ENCODE measurements around the gene RPRD1B. TPM values are rescaled to one million over a fixed set of nuclear protein-coding genes. Genes with fewer than 3 reads are reported as not detected.
A peak's percentile ranks its signal among the peaks of the same experiment; 100 is the strongest.

The RPRD1B gene
- total and polyA plus RNA-seq, 4 donors: 5.8 to 34.3 (median 29.4) TPM

DNA sequence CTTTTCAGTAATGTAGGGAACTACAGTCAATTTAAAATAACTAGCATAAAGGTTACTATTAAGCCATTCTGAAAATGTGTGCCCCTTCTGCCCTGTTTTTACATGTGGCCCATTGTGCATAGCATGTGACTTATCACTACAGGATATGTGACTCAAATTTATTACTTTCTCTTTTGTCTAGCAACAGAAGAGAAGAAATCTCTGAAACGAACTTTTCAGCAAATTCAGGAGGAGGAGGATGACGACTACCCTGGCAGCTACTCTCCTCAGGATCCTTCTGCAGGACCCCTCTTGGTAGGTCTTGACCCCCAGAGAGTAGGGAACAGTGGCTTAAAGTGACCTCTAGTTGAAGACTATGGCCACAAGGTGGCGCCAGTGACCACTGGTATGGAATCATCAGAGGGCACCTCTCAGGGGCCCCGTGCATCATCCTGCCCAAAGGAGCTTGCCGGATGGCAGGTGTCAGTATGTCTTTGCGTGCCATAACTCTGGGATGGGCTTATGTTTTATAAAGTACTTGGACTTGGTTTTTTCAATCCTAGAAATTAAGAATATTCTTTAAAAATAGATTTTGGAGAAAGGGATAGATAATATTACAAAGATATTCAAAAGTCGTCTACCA is 23.9 kb downstream of the RPRD1B start (continued):
- no peak for TF ChIP-seq TAF1 (conservative IDR thresholded peaks at IDR 0.05)
- peak; percentile 9 to 52 for TF ChIP-seq RXRA (IDR thresholded peaks at IDR 0.05)
- TF ChIP-seq, protein P1, sequence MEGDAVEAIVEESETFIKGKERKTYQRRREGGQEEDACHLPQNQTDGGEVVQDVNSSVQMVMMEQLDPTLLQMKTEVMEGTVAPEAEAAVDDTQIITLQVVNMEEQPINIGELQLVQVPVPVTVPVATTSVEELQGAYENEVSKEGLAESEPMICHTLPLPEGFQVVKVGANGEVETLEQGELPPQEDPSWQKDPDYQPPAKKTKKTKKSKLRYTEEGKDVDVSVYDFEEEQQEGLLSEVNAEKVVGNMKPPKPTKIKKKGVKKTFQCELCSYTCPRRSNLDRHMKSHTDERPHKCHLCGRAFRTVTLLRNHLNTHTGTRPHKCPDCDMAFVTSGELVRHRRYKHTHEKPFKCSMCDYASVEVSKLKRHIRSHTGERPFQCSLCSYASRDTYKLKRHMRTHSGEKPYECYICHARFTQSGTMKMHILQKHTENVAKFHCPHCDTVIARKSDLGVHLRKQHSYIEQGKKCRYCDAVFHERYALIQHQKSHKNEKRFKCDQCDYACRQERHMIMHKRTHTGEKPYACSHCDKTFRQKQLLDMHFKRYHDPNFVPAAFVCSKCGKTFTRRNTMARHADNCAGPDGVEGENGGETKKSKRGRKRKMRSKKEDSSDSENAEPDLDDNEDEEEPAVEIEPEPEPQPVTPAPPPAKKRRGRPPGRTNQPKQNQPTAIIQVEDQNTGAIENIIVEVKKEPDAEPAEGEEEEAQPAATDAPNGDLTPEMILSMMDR (IDR thresholded peaks at IDR 0.05; ENCODE audit: low read depth, low read length, missing input control): peak; percentile 65
- TF ChIP-seq EGR1 (IDR thresholded peaks at IDR 0.05; ENCODE audit: low read depth in 2 of 2): no peak
- TF ChIP-seq, protein P2, sequence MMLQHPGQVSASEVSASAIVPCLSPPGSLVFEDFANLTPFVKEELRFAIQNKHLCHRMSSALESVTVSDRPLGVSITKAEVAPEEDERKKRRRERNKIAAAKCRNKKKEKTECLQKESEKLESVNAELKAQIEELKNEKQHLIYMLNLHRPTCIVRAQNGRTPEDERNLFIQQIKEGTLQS (IDR thresholded peaks at IDR 0.05): no peak
- TF ChIP-seq NR2F2 (IDR thresholded peaks at IDR 0.05): peak; percentile 82
- TF ChIP-seq YY1 (IDR thresholded peaks at IDR 0.05): peak; percentile 24

DNA sequence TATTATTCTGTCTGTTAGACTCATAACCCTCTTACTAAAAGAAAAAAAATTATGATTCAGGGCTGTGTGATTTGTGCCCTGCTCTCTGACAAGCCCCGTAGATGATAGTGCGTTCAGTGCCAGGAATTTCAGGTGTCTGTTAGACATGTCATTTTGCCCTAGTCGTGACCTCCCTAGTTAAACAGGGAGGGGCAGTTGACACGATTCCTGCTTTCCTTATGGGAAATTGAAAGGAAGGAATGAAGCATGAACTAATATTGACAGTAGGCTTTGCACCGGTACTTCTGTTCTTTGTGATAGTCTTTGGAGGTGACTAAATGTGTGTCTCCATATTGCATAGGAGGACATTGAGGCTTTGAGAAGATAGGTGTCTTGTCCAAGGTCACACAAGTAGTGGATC is 26.3 kb downstream of the RPRD1B start:
- peak overlapping the region; percentile 37 to 68 for H3K27ac ChIP-seq (ENCODE audit: low read depth in 1 of 2, low read length in 2 of 2)
- H3K4me1 ChIP-seq (ENCODE audit: control insufficient read depth in 4 of 4, insufficient read depth in 4 of 4, low read length in 3 of 4): peaks cover 6 to 24% (median 17%) of the 10 kb centered on the region in 4 donors
- no peaks in the 10 kb centered on the region for H3K9me3 ChIP-seq (ENCODE audit: control insufficient read depth in 4 of 4, low read length in 3 of 4)
- peaks cover 0 to 37% (median 18%) of the 10 kb centered on the region in 4 donors for H3K36me3 ChIP-seq (ENCODE audit: control insufficient read depth in 4 of 4, insufficient read depth in 3 of 4, low read depth in 1 of 4, low read length in 3 of 4)
- H3K27me3 ChIP-seq (ENCODE audit: control insufficient read depth in 4 of 4, insufficient read depth in 4 of 4, low read length in 3 of 4): no peaks in the 10 kb centered on the region
- DNase-seq (ENCODE audit: low spot score): no peak
- 25% methylated on average over 5 of the region's 5 CpGs for WGBS
- no peak overlapping the region for H3K9ac ChIP-seq (ENCODE audit: low read depth in 1 of 2, low read length in 2 of 2)
- no peak overlapping the region for H3K4me3 ChIP-seq (ENCODE audit: low read depth in 1 of 3, low read length in 3 of 3)
- TF ChIP-seq FOXA2 (IDR thresholded peaks at IDR 0.05): peak; percentile 93
- TF ChIP-seq, protein P1 (IDR thresholded peaks at IDR 0.05; ENCODE audit: low read depth, low read length, missing input control): no peak
- peak; percentile 91 to 97 for TF ChIP-seq RXRA (IDR thresholded peaks at IDR 0.05)
- TF ChIP-seq SP1 (IDR thresholded peaks at IDR 0.05): peak; percentile 71
- TF ChIP-seq TAF1 (conservative IDR thresholded peaks at IDR 0.05): no peak
- TF ChIP-seq, protein P3, sequence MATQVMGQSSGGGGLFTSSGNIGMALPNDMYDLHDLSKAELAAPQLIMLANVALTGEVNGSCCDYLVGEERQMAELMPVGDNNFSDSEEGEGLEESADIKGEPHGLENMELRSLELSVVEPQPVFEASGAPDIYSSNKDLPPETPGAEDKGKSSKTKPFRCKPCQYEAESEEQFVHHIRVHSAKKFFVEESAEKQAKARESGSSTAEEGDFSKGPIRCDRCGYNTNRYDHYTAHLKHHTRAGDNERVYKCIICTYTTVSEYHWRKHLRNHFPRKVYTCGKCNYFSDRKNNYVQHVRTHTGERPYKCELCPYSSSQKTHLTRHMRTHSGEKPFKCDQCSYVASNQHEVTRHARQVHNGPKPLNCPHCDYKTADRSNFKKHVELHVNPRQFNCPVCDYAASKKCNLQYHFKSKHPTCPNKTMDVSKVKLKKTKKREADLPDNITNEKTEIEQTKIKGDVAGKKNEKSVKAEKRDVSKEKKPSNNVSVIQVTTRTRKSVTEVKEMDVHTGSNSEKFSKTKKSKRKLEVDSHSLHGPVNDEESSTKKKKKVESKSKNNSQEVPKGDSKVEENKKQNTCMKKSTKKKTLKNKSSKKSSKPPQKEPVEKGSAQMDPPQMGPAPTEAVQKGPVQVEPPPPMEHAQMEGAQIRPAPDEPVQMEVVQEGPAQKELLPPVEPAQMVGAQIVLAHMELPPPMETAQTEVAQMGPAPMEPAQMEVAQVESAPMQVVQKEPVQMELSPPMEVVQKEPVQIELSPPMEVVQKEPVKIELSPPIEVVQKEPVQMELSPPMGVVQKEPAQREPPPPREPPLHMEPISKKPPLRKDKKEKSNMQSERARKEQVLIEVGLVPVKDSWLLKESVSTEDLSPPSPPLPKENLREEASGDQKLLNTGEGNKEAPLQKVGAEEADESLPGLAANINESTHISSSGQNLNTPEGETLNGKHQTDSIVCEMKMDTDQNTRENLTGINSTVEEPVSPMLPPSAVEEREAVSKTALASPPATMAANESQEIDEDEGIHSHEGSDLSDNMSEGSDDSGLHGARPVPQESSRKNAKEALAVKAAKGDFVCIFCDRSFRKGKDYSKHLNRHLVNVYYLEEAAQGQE (IDR thresholded peaks at IDR 0.05): peak; percentile 59
- peak in 1 of 2 donors; percentile 88 for TF ChIP-seq JUND (IDR thresholded peaks at IDR 0.05)
- peak; percentile 18 to 96 for TF ChIP-seq EGR1 (IDR thresholded peaks at IDR 0.05; ENCODE audit: low read depth in 2 of 2)
- TF ChIP-seq FOXA1 (IDR thresholded peaks at IDR 0.05): peak; percentile 93
- TF ChIP-seq YY1 (IDR thresholded peaks at IDR 0.05): peak; percentile 76
- TF ChIP-seq RAD21 (IDR thresholded peaks at IDR 0.05): peak; percentile 43 to 55
- TF ChIP-seq, protein P4, sequence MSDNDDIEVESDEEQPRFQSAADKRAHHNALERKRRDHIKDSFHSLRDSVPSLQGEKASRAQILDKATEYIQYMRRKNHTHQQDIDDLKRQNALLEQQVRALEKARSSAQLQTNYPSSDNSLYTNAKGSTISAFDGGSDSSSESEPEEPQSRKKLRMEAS (IDR thresholded peaks at IDR 0.05): peak; percentile 99
- TF ChIP-seq NR2F2 (IDR thresholded peaks at IDR 0.05): peak; percentile 16
- TF ChIP-seq HNF4G (IDR thresholded peaks at IDR 0.05): no peak
- peak; percentile 59 to 83 for TF ChIP-seq HNF4A (conservative IDR thresholded peaks at IDR 0.05)
- TF ChIP-seq, protein P5, sequence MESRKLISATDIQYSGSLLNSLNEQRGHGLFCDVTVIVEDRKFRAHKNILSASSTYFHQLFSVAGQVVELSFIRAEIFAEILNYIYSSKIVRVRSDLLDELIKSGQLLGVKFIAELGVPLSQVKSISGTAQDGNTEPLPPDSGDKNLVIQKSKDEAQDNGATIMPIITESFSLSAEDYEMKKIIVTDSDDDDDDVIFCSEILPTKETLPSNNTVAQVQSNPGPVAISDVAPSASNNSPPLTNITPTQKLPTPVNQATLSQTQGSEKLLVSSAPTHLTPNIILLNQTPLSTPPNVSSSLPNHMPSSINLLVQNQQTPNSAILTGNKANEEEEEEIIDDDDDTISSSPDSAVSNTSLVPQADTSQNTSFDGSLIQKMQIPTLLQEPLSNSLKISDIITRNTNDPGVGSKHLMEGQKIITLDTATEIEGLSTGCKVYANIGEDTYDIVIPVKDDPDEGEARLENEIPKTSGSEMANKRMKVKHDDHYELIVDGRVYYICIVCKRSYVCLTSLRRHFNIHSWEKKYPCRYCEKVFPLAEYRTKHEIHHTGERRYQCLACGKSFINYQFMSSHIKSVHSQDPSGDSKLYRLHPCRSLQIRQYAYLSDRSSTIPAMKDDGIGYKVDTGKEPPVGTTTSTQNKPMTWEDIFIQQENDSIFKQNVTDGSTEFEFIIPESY (IDR thresholded peaks at IDR 0.05): peak; percentile 81
- TF ChIP-seq, protein P2 (IDR thresholded peaks at IDR 0.05): no peak
- TF ChIP-seq GABPA (IDR thresholded peaks at IDR 0.05 in 1 of 2, conservative IDR thresholded peaks at IDR 0.05 in 1 of 2): peak in 1 of 2 donors; percentile 56
